Activated CD8-positive, alpha-beta T cell treated with anti-CD3 and anti-CD28 coated beads for 36 hours (primary cell): ENCODE data around the gene ALDH1A1. TPM values are rescaled to one million over a fixed set of nuclear protein-coding genes. Genes with fewer than 3 reads are reported as not detected.

Experiments used
- ATAC-seq: fragments of 200-7000 bp; cut with Tn5 transposase; one replicate; pipeline ENCODE4 v1.10.0; 2021; ENCODE audit warnings: mild to moderate bottlenecking, moderate library complexity
- CTCF ChIA-PET: fragments of 350-600 bp; sonication (Branson Sonifier 250); formaldehyde crosslinking; loops from one replicate; lab custom pipeline; 2021; ENCODE audit warnings: antibody characterized with exemption; lab: Charles Lee
- POLR2A ChIA-PET: fragments of 350-600 bp; sonication (Branson Sonifier 250); formaldehyde crosslinking; loops from one replicate; lab custom pipeline; 2021; ENCODE audit warnings: antibody characterized with exemption; lab: Charles Lee
- DNase-seq: peaks from one replicate; pipeline ENCODE4 v3.0.0-alpha.2; 2020
- H3K27ac Mint-ChIP-seq: one replicate; pipeline ENCODE4 v1.8.0; 2021; ENCODE audit warnings: mild to moderate bottlenecking, mixed read lengths
- H3K27me3 Mint-ChIP-seq: one replicate; pipeline ENCODE4 v1.8.0; 2021; ENCODE audit warnings: mixed read lengths
- H3K36me3 Mint-ChIP-seq: one replicate; pipeline ENCODE4 v1.8.0; 2021; ENCODE audit warnings: low read depth, mixed read lengths
- H3K4me1 Mint-ChIP-seq: one replicate; pipeline ENCODE4 v1.8.0; 2021; ENCODE audit warnings: low read depth, mixed read lengths
- H3K4me3 Mint-ChIP-seq: one replicate; pipeline ENCODE4 v1.8.0; 2021; ENCODE audit warnings: mild to moderate bottlenecking, moderate library complexity, mixed read lengths
- H3K9me3 Mint-ChIP-seq: one replicate; pipeline ENCODE4 v1.8.0; 2021; ENCODE audit warnings: mixed read lengths
- CTCF ChIP-seq: fragments of 200-600 bp; IDR thresholded peaks from one replicate; pipeline ENCODE4 v1.8.0; 2022; ENCODE audit warnings: antibody characterized with exemption, mild to moderate bottlenecking
- intact Hi-C: fragments of 100-400 bp; cut with micrococcal nuclease; formaldehyde crosslinking; loops from one replicate; pipeline ENCODE4 v1.10.0; 2022
- total RNA-seq, 2 experiments: library from RNA; stranded (reverse); gene quantifications; one replicate each; pipeline ENCODE4 v1.2.3, GENCODE V29; 2021

ALDH1A1 gene
- total RNA-seq, 2 experiments from 2014 or later: not detected

DNA sequence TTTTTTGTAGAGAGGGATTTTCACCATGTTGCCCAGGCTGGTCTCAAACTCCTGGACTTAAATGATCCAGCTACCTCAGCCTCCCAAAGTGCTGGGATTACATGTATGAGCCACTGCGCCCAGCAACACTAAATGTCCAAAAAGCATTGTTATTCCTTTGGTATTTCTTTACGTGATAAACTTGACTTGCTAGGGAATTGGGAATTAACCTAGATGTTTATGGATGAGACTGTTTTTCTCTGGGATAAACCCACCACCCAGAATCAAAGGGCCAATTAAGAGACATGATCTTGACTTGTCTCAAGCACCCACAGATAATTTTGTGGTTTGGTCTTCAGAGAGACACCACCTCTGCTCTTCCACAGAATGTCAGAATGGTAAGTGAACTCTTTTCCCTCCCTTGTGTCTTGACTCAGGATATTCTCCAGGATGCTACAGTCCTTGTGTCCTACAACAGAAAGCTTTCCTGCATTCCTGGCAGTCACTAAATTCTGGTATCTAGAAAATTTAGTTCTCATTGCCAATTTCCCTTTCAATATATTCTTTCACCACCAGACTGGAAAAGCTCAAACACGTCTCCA is 55.7 kb downstream of the ALDH1A1 start:
- TF ChIP-seq CTCF: no peak
- H3K27me3 Mint-ChIP-seq: peaks cover 12% of the 10 kb centered on the region
- no peak overlapping the region for H3K4me3 Mint-ChIP-seq
- no peak for DNase-seq
- ATAC-seq: no peak
- intact Hi-C loops: no loop called here
- no peak overlapping the region for H3K27ac Mint-ChIP-seq
- H3K4me1 Mint-ChIP-seq: no peaks in the 10 kb centered on the region
- POLR2A ChIA-PET: no interaction called here
- CTCF ChIA-PET: no interaction called here
- H3K36me3 Mint-ChIP-seq: no peaks in the 10 kb centered on the region
- no peaks in the 10 kb centered on the region for H3K9me3 Mint-ChIP-seq

- Mint-ChIP-seq H3K27me3 (peaks cover 9% of the 10 kb centered on the region), H3K4me3 (no peak overlapping the region), H3K27ac (no peak overlapping the region), H3K4me1 (no peaks in the 10 kb centered on the region), H3K9me3 (no peaks in the 10 kb centered on the region), H3K36me3 (no peaks in the 10 kb centered on the region)
- POLR2A ChIA-PET: no interaction called here
- CTCF ChIA-PET: no interaction called here
- no peak for TF ChIP-seq CTCF
- intact Hi-C loops: no loop called here
- ATAC-seq (no peak), DNase-seq (no peak)
These were observed 56.4 kb downstream of the ALDH1A1 start for GRCh38 chr9:72896439-72896838.

- H3K27me3 Mint-ChIP-seq: peaks cover 8% of the 10 kb centered on the region
- DNase-seq (no peak), ATAC-seq (no peak)
- no peak overlapping the region for H3K4me3 Mint-ChIP-seq
- no peaks in the 10 kb centered on the region for H3K4me1 Mint-ChIP-seq
- H3K27ac Mint-ChIP-seq: no peak overlapping the region
- CTCF ChIA-PET: no interaction called here
- no peaks in the 10 kb centered on the region for H3K36me3 Mint-ChIP-seq
- no peak for TF ChIP-seq CTCF
- intact Hi-C loops: no loop called here
- H3K9me3 Mint-ChIP-seq: no peaks in the 10 kb centered on the region
- POLR2A ChIA-PET: no interaction called here
These were observed 57.7 kb downstream of the ALDH1A1 start for GRCh38 chr9:72895122-72895521.

DNA sequence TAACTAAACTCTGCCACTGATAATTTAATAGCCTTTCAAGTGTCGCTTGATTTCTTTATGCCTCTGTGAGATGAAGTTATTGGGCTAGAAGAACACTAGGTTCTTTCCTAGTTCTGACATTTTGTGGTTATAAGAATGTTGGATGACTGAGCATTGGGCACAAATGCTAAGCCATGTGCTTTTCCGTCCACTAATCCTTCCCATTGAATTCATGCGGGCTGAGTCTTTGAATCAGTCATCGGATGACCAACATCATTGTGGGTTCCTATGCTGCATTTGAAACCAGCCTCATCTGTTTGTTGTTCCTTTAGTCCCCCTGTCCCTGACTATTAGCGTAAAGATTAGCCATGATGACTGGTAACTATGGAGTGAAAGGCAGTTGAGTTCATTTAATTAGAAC is 58.5 kb downstream of the ALDH1A1 start:
- no peaks in the 10 kb centered on the region for H3K9me3 Mint-ChIP-seq
- TF ChIP-seq CTCF: no peak
- POLR2A ChIA-PET: no interaction called here
- ATAC-seq (no peak), DNase-seq (no peak)
- no peak overlapping the region for H3K4me3 Mint-ChIP-seq
- H3K27me3 Mint-ChIP-seq: peaks cover 8% of the 10 kb centered on the region
- no peaks in the 10 kb centered on the region for H3K4me1 Mint-ChIP-seq
- H3K27ac Mint-ChIP-seq: no peak overlapping the region
- no peaks in the 10 kb centered on the region for H3K36me3 Mint-ChIP-seq
- intact Hi-C loops: no loop called here
- CTCF ChIA-PET: no interaction called here

DNA sequence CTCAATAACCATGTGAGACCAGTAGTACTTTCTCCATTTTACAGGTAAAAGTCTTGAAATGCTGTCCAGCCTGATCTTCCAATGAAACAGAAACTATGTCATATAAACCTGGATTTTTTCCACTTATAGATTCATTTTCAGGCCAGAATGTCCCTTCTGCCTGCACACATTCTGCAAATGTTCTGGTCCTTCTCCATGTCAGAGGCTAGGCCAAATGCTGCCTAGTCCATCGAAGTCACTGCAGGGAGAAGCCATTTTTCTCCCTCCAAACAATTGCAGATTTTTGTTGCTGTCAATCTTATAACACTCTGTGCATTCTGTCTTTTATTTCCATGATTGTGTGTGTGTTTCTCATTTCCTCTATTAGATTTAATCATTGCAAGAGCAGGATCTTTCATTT is 59.4 kb downstream of the ALDH1A1 start:
- no peaks in the 10 kb centered on the region for H3K9me3 Mint-ChIP-seq
- ChIA-PET CTCF (no interaction called here), POLR2A (interaction anchor here (0.6 kb wide), 1 partner anchor 854 kb away, joined by 3 read pairs; no protein-coding TSS in a partner anchor)
- intact Hi-C loops: no loop called here
- no peak for TF ChIP-seq CTCF
- H3K27ac Mint-ChIP-seq: no peak overlapping the region
- no peak for ATAC-seq
- no peak overlapping the region for H3K4me3 Mint-ChIP-seq
- no peak for DNase-seq
- peaks cover 6% of the 10 kb centered on the region for H3K27me3 Mint-ChIP-seq
- H3K36me3 Mint-ChIP-seq: no peaks in the 10 kb centered on the region
- H3K4me1 Mint-ChIP-seq: no peaks in the 10 kb centered on the region
